GM12873 (cell line): ENCODE measurements around the gene MGMT.

ENCODE experiments used
- TF ChIP-seq, protein P1 (sequence below): IDR thresholded peaks from 2 replicates; pipeline ENCODE4 v1.5.1; 2012; ENCODE audit warnings: low read depth, mild to moderate bottlenecking, moderate library complexity, low read length, control low read depth; ENCODE audit not compliant: insufficient read depth; ENCODE audit errors: missing control alignments

The MGMT gene

DNA sequence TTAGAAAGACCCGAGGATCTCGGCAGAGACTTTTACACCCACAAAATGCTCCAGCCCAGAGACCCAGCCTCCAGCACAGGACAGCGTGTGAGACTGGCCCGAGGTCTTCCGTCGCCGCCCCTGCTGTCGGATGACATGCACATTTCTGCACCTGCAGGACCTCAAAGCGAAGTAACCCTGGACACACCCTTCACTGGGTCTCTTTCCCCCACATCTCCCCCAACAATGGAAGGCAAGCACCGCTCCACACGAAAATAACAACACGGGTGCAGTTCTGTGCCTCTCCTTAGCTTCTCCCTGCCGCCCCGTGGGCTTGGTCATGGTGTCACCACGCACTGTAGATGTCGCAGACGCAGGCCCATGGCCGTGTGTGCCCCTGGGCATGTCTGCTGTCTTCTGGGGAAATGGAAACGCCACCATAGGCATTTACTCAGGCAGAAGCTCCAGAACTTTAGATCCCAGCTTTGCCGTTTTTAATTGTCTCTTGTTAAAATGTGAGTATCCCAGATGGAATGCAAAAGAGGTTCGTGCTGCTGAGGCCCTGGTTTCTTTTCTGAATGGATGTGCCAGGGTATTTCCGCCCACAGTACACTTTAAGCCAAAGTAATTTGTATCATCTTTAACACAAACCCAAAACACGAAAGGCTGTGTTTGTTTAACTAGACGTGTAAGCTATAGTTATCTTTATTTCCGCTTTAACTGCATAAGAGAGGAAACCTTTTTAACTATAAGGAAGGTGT lies 237.9 kb downstream of the MGMT start:
- TF ChIP-seq, protein P1, sequence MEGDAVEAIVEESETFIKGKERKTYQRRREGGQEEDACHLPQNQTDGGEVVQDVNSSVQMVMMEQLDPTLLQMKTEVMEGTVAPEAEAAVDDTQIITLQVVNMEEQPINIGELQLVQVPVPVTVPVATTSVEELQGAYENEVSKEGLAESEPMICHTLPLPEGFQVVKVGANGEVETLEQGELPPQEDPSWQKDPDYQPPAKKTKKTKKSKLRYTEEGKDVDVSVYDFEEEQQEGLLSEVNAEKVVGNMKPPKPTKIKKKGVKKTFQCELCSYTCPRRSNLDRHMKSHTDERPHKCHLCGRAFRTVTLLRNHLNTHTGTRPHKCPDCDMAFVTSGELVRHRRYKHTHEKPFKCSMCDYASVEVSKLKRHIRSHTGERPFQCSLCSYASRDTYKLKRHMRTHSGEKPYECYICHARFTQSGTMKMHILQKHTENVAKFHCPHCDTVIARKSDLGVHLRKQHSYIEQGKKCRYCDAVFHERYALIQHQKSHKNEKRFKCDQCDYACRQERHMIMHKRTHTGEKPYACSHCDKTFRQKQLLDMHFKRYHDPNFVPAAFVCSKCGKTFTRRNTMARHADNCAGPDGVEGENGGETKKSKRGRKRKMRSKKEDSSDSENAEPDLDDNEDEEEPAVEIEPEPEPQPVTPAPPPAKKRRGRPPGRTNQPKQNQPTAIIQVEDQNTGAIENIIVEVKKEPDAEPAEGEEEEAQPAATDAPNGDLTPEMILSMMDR: no peak

DNA sequence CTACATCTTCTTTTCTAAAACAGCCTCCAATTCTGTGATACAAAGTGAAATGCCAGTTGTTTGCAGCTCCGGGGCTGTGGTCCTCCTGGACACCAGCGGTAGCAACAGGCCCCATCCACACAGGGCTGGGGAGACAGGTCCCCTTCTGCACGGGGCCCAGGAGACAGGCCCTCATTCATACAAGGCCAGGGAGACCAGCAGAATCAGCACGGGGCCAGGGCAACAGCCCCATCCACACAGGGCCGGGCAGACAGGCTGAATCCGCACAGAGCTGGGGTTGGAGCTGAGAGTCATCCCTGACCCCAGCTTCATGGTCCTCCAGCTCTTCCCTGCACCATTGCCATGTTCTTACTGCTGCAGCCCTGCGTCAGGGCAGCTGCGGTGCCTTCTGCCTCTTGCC lies 238.6 kb downstream of the MGMT start:
- TF ChIP-seq, protein P1: no peak

DNA sequence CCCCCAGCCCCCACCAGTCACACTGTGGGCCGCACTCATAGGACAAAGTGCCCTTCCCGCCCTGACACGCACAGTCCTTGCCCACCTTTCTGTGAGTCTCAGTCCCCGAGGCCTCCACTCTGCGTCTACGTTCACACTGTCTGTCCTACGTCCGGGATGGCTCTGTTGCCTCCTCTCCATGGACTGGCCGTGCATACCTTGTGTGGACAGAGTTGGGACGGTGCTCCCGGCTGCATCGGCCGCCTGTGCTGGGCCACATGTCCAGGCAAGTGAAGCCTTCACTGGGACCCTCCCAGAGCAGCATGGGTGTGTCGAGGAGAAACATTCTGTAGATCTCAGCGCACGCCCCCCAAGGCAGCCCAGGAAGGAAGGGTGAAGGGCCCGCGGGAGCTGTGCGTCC lies 239.0 kb downstream of the MGMT start:
- TF ChIP-seq, protein P1: no peak

DNA sequence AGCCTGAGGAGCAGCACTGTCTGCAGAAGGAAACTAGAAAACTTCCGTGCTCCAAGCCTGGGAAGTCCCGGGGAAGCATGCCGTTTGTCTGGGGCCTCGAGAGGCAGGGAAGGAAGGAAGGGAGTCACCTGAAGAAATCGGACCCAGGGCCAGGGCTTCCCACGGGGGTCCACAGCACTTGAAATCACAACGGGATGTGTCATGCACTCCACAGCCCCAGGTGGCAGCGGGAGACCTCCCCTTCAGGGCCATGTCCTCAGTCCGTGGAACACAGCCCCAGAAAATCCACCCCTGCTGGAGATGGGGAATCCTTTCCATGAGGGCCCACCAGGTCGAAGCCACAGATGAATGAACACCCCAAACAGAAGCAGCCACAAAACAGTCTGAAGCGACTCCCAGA lies 239.5 kb downstream of the MGMT start:
- TF ChIP-seq, protein P1: no peak

DNA sequence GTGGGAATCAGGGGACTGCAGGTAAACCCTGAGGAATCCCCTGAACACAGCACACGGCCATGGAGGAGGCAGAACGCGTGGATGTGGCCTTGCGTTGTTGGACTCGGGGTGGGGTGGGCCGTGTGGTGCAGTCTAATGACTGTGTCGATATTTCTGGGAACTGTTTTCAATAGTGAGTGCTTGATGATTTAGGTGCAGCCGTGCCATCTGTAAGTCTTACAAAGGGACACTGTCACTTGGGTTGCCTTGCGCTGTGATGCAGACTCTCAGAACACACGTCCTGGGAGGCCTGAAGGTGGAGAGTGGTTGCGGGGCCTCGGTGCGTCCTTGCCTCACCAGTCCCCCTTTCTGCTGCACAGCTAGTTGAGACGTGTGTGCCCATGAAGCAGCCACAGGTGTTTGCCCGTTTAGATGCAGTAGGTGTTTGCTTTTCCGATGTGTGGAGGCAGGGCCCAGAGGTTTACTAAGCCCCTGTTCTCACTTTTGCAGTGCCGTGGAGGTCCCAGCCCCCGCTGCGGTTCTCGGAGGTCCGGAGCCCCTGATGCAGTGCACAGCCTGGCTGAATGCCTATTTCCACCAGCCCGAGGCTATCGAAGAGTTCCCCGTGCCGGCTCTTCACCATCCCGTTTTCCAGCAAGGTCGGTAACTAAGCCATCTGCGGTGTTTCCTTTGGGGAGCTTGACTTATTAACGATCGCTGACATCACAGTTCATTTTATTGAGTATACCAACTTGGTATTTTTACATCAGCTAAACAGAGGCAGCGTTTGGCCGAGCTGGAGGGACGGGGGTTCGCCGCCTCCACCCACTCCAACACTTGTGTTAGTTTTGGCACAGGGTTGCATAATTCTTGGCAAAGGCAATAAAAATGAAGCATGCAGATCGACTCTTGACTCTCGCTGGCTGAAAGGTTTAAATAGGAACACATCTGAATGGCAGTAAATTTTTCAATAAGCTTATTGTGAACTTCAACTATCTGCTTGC lies 240.7 kb downstream of the MGMT start:
- TF ChIP-seq, protein P1: no peak

DNA sequence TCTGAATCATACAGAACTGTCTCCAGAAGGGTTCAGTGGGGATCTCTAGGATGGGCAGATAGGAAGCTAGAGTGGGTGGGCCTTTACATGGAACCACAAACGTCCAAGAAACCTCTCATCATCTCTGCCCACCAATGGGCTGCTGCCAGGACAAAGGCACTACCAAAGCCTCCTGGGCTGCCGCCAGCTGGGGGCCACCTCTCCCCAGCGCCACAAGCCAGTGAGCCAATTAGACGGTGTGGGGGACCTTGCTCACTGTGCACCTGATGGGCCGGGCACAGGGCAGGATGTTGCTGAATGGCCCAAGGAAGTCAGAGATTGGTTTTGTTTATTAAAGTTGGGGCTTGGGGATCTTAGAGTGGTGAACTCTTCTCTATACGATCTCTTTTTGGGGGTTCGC lies 242.1 kb downstream of the MGMT start:
- TF ChIP-seq, protein P1: no peak
